ENCODE data around the gene STAG3. TPM values are rescaled to one million over a fixed set of nuclear protein-coding genes. Genes with fewer than 3 reads are reported as not detected.
A peak's percentile ranks its signal among the peaks of the same experiment; 100 is the strongest.

Gene STAG3
- total RNA-seq, 3 donors from 2014 or later = 0.80 to 3.3 (median 1.3) TPM

DNA sequence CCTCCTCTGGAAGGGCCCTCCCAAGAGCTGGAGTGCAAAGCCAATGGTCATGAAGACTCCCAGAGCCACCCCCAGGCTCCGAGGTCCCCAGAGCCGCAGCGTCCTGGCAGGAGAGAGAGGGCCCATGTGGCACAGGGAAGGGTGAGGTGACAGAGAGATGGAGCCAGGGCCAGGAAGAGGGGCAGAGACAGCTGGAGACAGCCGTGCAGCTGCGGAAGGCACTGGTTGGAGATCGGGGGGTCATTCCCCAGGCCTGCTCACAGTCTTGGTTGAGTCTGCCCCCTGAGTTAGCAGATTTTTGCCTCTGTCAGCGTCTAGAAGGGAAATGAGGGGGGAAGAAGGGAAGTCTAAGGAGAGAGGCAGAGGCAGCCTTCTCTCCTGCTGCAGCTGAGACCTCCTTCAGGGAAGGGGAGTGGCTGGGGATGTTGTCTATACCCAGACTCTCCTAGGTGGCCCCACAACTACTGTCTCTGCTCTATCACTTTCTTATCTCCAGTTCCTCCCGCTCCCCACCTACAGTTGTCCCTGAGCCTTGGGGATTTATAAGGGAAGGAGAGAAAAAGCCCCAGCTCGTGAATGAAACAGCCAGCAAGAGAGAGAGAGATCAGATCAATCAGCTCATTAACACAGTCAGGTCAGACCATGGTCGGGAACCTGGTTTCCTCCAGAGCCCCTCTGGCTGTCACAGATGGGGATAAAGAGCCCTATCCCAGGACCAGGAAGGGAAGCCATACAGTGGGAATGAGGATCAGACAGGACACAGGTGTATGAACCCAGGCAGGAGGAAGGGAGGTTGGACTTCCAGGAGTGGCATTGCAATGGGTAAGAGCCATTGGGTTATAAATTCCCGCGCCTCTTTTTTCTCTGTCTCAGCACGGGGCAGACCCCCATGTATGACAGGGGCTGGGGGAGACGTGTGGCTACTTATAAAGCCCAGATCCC, 10.5 kb upstream of the STAG3 start:
- no peak for DNase-seq (ENCODE audit: low spot score in 2 of 2)
- Histone ChIP-seq H3K4me1 (no peaks in the 10 kb centered on the region), H3K36me3 (no peaks in the 10 kb centered on the region), H3K4me3 (peak overlapping the region in 2 of 3 donors; percentile 46 to 52), H3K9me3 (no peaks in the 10 kb centered on the region), H3K27me3 (no peaks in the 10 kb centered on the region), H3K27ac (no peak overlapping the region)
- intact Hi-C loops (cut with DNase I; ENCODE audit: low total_unique reads) = loop anchor here (5.0 kb wide), 1 partner anchor 415 kb away; no protein-coding TSS in a partner anchor
- TF ChIP-seq, protein P1, sequence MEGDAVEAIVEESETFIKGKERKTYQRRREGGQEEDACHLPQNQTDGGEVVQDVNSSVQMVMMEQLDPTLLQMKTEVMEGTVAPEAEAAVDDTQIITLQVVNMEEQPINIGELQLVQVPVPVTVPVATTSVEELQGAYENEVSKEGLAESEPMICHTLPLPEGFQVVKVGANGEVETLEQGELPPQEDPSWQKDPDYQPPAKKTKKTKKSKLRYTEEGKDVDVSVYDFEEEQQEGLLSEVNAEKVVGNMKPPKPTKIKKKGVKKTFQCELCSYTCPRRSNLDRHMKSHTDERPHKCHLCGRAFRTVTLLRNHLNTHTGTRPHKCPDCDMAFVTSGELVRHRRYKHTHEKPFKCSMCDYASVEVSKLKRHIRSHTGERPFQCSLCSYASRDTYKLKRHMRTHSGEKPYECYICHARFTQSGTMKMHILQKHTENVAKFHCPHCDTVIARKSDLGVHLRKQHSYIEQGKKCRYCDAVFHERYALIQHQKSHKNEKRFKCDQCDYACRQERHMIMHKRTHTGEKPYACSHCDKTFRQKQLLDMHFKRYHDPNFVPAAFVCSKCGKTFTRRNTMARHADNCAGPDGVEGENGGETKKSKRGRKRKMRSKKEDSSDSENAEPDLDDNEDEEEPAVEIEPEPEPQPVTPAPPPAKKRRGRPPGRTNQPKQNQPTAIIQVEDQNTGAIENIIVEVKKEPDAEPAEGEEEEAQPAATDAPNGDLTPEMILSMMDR (IDR thresholded peaks at IDR 0.05) = no peak
- TF ChIP-seq POLR2AphosphoS5 (IDR thresholded peaks at IDR 0.05) (no peak), POLR2A (IDR thresholded peaks at IDR 0.05) (no peak)

DNA sequence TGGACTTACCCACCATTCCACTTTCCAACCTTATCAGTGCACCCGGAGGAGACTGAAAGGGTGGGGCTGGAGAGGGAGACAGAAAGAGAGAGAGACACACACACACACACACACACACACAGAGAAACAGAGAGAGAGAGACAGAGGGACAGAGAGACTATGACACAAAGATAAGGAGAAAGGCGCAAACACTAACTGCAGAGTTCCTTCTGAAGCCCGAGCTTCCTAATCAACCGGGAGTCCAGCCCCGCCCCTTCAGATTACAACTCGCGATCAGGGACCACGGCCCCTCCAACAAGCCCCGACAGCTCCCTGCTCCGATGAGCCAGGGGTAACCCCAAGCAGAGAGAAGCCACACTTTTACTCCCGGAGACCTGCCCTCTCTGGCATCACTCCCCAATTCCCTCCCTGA, 9.8 kb upstream of the STAG3 start:
- H3K27me3 ChIP-seq = no peaks in the 10 kb centered on the region
- intact Hi-C loops (cut with DNase I; ENCODE audit: low total_unique reads) = loop anchor here (5.0 kb wide), 1 partner anchor 416 kb away; no protein-coding TSS in a partner anchor
- peak overlapping the region; percentile 46 to 65 (median 52) for H3K4me3 ChIP-seq
- no peak for DNase-seq (ENCODE audit: low spot score in 2 of 2)
- no peaks in the 10 kb centered on the region for H3K36me3 ChIP-seq
- H3K4me1 ChIP-seq = no peaks in the 10 kb centered on the region
- H3K9me3 ChIP-seq = no peaks in the 10 kb centered on the region
- TF ChIP-seq, protein P1 (IDR thresholded peaks at IDR 0.05) = no peak
- TF ChIP-seq POLR2A (IDR thresholded peaks at IDR 0.05) (no peak), POLR2AphosphoS5 (IDR thresholded peaks at IDR 0.05) (no peak)
- peak overlapping the region; percentile 45 to 56 for H3K27ac ChIP-seq

DNA sequence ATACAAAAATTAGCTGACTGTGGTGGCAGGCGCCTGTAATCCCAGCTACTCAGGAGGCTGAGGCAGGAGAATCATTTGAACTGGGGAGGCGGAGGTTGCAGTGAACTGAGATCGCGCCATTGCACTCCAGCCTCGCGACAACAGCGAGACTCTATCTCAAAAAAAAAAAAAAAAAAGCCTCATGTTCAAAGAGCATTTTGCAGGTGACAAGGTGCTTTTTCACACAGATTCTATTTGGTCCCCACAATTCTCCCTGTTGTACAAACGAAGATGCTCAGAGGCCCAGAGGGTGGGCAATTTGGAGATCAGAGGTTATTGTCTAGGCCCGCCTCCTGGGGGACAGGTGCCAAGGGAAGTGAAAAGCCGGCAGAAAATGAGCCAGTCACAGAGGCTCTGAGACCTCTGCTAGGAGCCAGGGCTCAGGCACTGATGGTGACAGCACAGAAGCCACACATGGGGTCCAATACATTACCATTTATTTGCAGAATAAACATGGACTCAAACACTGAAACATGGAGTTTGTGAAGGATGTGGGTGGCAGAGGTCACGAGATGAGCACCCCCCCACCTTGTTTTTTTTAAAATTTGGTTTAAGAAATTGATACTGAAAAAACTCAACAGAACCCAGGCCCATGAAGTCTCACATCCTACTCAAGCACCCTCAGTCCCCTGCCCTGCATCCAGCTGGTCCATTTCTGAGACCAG, 8.4 kb upstream of the STAG3 start:
- intact Hi-C loops (cut with DNase I; ENCODE audit: low total_unique reads) = loop anchor here (5.0 kb wide), 1 partner anchor 417 kb away; no protein-coding TSS in a partner anchor
- Histone ChIP-seq H3K27ac (peak overlapping the region; percentile 45 to 56), H3K27me3 (no peaks in the 10 kb centered on the region), H3K9me3 (no peaks in the 10 kb centered on the region), H3K4me3 (peak overlapping the region in 1 of 3 donors; percentile 65), H3K4me1 (no peaks in the 10 kb centered on the region), H3K36me3 (no peaks in the 10 kb centered on the region)
- no peak for DNase-seq (ENCODE audit: low spot score in 2 of 2)
- TF ChIP-seq POLR2AphosphoS5 (IDR thresholded peaks at IDR 0.05) (no peak), POLR2A (IDR thresholded peaks at IDR 0.05) (no peak)
- TF ChIP-seq, protein P1 (IDR thresholded peaks at IDR 0.05) = no peak

- Histone ChIP-seq H3K36me3 (no peaks in the 10 kb centered on the region), H3K27ac (no peak overlapping the region), H3K4me3 (no peak overlapping the region), H3K4me1 (no peaks in the 10 kb centered on the region), H3K27me3 (no peaks in the 10 kb centered on the region), H3K9me3 (no peaks in the 10 kb centered on the region)
- DNase-seq (ENCODE audit: low spot score in 2 of 2) = no peak
- intact Hi-C loops (cut with DNase I; ENCODE audit: low total_unique reads) = no loop called here
- no peak for TF ChIP-seq POLR2AphosphoS5 (IDR thresholded peaks at IDR 0.05)
- TF ChIP-seq POLR2A (IDR thresholded peaks at IDR 0.05) = no peak
- TF ChIP-seq, protein P1 (IDR thresholded peaks at IDR 0.05) = no peak
These were observed 7.4 kb upstream of the STAG3 start for GRCh38 chr7:100170101-100170897.
